OCI-LY3 (cell line): ENCODE results near the gene UNC79.
"Not testable (repeated sequence)": the region's sequence is repeated elsewhere in the genome, so short reads cannot be mapped to it uniquely, and the experiment has no call there.

Source experiments
- H2AFZ ChIP-seq: fragments of 200-600, 300-600 bp; shearing (Covaris generic); 2 replicates; pipeline ENCODE4 v1.6.0; 2014; ENCODE audit warnings: antibody characterized with exemption, low read depth, low read length
- H3K27ac ChIP-seq: fragments of 200-600, 300-600 bp; sonication (generic); 2 replicates; pipeline ENCODE4 v1.5.1; 2014; ENCODE audit warnings: mild to moderate bottlenecking, low read length, moderate library complexity, mixed read lengths
- H3K27me3 ChIP-seq: fragments of 200-600, 300-600 bp; sonication (generic); 2 replicates; pipeline ENCODE4 v1.6.1; 2014; ENCODE audit warnings: low read depth, low read length, mixed read lengths
- H3K36me3 ChIP-seq: fragments of 200-600, 300-600 bp; sonication (generic); replicated peaks from 2 replicates; pipeline ENCODE3; 2014; ENCODE audit warnings: low read depth, low read length, mixed read lengths
- H3K4me1 ChIP-seq: fragments of 300-600, 200-600 bp; sonication (generic); 2 replicates; pipeline ENCODE4 v1.6.1; 2014; ENCODE audit warnings: low read length, mixed read lengths
- H3K4me2 ChIP-seq: fragments of 200-600, 300-600 bp; sonication (generic); 2 replicates; pipeline ENCODE4 v1.6.1; 2014; ENCODE audit warnings: low read length, mixed read lengths
- H3K4me3 ChIP-seq: fragments of 300-600, 200-600 bp; sonication (generic); 2 replicates; pipeline ENCODE4 v1.5.1; 2014; ENCODE audit warnings: antibody characterized with exemption, mild to moderate bottlenecking, low read length, moderate library complexity
- H3K79me2 ChIP-seq: fragments of 300-600, 200-600 bp; shearing (Covaris generic); 2 replicates; pipeline ENCODE4 v1.6.1; 2014; ENCODE audit warnings: mild to moderate bottlenecking, low read length, mixed read lengths
- H3K9ac ChIP-seq: fragments of 300-600, 200-600 bp; shearing (Covaris generic); 2 replicates; pipeline ENCODE4 v1.6.0; 2014; ENCODE audit warnings: mild to moderate bottlenecking, low read length, moderate library complexity
- H3K9me3 ChIP-seq: fragments of 200-600, 300-600 bp; shearing (Covaris generic); 2 replicates; pipeline ENCODE4 v1.6.1; 2014; ENCODE audit warnings: low read length, mixed read lengths; ENCODE audit not compliant: insufficient read depth
- H4K20me1 ChIP-seq: fragments of 200-600, 300-600 bp; sonication (generic); 2 replicates; pipeline ENCODE4 v1.6.1; 2016; ENCODE audit warnings: low read length, mixed read lengths; ENCODE audit not compliant: insufficient read depth
- EZH2phosphoT487 ChIP-seq: fragments of 200-600 bp; shearing (Covaris generic); IDR thresholded peaks from 2 replicates; pipeline ENCODE4 v1.6.1; 2018; ENCODE audit warnings: antibody characterized with exemption, mixed run types, low read depth
- TF ChIP-seq, protein P1 (sequence below): fragments of 200-600, 300-600 bp; sonication (generic); IDR thresholded peaks from 2 replicates; pipeline ENCODE4 v1.5.1; 2014; ENCODE audit warnings: antibody characterized with exemption, low read length, low read depth

UNC79 gene

DNA sequence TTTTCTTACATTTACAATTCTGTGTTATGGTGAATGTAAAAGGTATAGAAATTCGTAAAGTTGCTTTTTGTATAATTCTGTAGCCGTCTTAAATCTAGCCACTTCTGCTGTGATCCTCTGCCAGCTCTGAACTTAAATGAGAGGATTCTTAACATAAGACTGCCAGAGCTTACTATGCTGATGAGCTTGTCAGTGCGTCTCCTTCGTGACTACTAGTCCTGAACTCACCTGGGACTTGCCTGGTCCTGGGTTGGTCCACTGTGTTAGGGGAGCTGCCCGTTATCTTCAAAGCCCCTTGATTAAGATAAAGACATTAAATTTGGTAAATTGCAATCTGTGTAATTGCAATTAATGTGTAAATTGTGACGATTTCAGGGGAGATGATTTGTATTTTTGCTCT, 44.7 kb downstream of the UNC79 start:
- Histone ChIP-seq H3K4me2 (peak overlapping the region; percentile 42), H3K4me1 (peaks cover 10% of the 10 kb centered on the region), H4K20me1 (no peaks in the 10 kb centered on the region), H2AFZ (no peak overlapping the region), H3K27me3 (peaks cover 8% of the 10 kb centered on the region; the same call in 1 of the 2 replicates), H3K9me3 (no peaks in the 10 kb centered on the region), H3K36me3 (no peaks in the 10 kb centered on the region), H3K79me2 (no peaks in the 10 kb centered on the region), H3K4me3 (peak overlapping the region; percentile 40), H3K9ac (no peak overlapping the region), H3K27ac (no peak overlapping the region)
- TF ChIP-seq, protein P1, sequence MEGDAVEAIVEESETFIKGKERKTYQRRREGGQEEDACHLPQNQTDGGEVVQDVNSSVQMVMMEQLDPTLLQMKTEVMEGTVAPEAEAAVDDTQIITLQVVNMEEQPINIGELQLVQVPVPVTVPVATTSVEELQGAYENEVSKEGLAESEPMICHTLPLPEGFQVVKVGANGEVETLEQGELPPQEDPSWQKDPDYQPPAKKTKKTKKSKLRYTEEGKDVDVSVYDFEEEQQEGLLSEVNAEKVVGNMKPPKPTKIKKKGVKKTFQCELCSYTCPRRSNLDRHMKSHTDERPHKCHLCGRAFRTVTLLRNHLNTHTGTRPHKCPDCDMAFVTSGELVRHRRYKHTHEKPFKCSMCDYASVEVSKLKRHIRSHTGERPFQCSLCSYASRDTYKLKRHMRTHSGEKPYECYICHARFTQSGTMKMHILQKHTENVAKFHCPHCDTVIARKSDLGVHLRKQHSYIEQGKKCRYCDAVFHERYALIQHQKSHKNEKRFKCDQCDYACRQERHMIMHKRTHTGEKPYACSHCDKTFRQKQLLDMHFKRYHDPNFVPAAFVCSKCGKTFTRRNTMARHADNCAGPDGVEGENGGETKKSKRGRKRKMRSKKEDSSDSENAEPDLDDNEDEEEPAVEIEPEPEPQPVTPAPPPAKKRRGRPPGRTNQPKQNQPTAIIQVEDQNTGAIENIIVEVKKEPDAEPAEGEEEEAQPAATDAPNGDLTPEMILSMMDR, result no peak
- no peak for TF ChIP-seq EZH2phosphoT487

DNA sequence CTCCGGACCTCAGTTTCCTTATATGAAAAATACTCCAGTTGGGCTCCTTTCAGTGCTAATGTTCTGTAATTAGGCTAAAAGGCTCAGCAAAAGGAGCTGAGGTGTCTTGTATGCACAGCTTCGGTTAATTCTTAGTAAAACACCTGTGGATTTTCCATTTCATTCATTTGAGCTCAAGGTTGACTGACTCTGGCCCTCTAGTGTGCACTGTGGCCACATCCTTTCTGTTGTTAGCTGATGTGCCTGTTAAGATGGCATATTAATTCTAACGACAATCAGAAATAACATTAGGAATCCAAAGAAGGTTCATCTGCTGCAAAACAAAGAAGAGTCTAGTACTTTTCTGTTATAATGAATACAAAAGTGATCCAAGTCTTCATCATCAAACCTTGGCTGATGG, 45.6 kb downstream of the UNC79 start:
- Histone ChIP-seq H3K9ac (no peak overlapping the region), H3K27ac (no peak overlapping the region)

DNA sequence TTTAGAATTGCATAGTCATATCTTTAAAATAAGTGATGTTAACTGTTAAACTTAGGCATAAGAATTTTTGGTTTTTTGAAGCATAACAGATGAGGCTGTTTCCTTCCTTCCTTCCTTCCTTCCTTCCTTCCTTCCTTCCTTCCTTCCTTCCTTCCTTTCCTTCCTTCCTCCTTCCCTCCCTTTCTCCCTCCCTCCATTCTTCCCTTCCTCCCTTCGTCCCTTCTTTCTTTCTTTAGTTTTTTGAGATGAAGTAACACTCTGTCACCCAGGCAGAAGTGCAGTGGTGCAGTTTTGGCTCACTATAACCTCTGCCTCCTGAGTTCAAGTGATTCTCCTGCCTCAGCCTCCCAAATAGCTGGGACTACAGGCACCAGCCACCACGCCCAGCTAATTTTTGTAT, 48.3 kb downstream of the UNC79 start:
- not testable (repeated sequence) for H3K79me2 ChIP-seq, H3K27ac ChIP-seq, H2AFZ ChIP-seq, H3K36me3 ChIP-seq, H3K9me3 ChIP-seq, H3K4me3 ChIP-seq, H3K4me2 ChIP-seq, H4K20me1 ChIP-seq, H3K27me3 ChIP-seq, H3K9ac ChIP-seq, H3K4me1 ChIP-seq

More for the DNA sequence above, 45.6 kb downstream of the UNC79 start:
- H4K20me1 ChIP-seq, result no peaks in the 10 kb centered on the region
- no peak overlapping the region for H2AFZ ChIP-seq
- no peaks in the 10 kb centered on the region for H3K9me3 ChIP-seq
- peak overlapping the region; percentile 40 for H3K4me3 ChIP-seq
- TF ChIP-seq EZH2phosphoT487, result no peak
- TF ChIP-seq, protein P1, result no peak
- no peaks in the 10 kb centered on the region for H3K79me2 ChIP-seq
- no peaks in the 10 kb centered on the region for H3K36me3 ChIP-seq
- H3K4me2 ChIP-seq, result peak overlapping the region; percentile 42
- peaks cover 8% of the 10 kb centered on the region for H3K4me1 ChIP-seq
- H3K27me3 ChIP-seq, result peaks cover 8% of the 10 kb centered on the region; the same call in 1 of the 2 replicates

- Histone ChIP-seq H4K20me1 (no peaks in the 10 kb centered on the region), H2AFZ (no peak overlapping the region), H3K27ac (no peak overlapping the region), H3K4me1 (no peaks in the 10 kb centered on the region), H3K4me3 (no peak overlapping the region), H3K9ac (no peak overlapping the region), H3K9me3 (no peaks in the 10 kb centered on the region), H3K36me3 (no peaks in the 10 kb centered on the region), H3K4me2 (no peak overlapping the region), H3K27me3 (peaks cover 8% of the 10 kb centered on the region; the same call in 1 of the 2 replicates), H3K79me2 (no peaks in the 10 kb centered on the region)
- TF ChIP-seq, protein P1, result no peak
- no peak for TF ChIP-seq EZH2phosphoT487
These were observed 50.1 kb downstream of the UNC79 start for GRCh38 chr14:93480867-93481266.

GRCh38 chr14:93481758-93482157, 51.0 kb downstream of the UNC79 start:
- H3K79me2 ChIP-seq, result no peaks in the 10 kb centered on the region
- H3K27me3 ChIP-seq, result peaks cover 6% of the 10 kb centered on the region; the same call in 1 of the 2 replicates
- no peak overlapping the region for H3K9ac ChIP-seq
- no peaks in the 10 kb centered on the region for H3K9me3 ChIP-seq
- no peaks in the 10 kb centered on the region for H3K4me1 ChIP-seq
- H3K27ac ChIP-seq, result no peak overlapping the region
- no peak overlapping the region for H3K4me2 ChIP-seq
- H3K36me3 ChIP-seq, result no peaks in the 10 kb centered on the region
- H4K20me1 ChIP-seq, result no peaks in the 10 kb centered on the region
- H2AFZ ChIP-seq, result no peak overlapping the region
- no peak for TF ChIP-seq EZH2phosphoT487
- TF ChIP-seq, protein P1, result no peak
- H3K4me3 ChIP-seq, result no peak overlapping the region
